OCI-M2 (cell line): ENCODE data around the gene ELN.

Experiments used
- DNase-seq: peaks from one replicate; lab custom pipeline; 2025; ENCODE audit not compliant: unreplicated experiment; lab: John Stamatoyannopoulos, UW

The ELN gene

GRCh38 chr7:74059681-74060588, 32.0 kb downstream of the ELN start:
- DNase-seq: no peak

- no peak for DNase-seq
Observed at GRCh38 chr7:74061840-74062539, 34.0 kb downstream of the ELN start.

DNA sequence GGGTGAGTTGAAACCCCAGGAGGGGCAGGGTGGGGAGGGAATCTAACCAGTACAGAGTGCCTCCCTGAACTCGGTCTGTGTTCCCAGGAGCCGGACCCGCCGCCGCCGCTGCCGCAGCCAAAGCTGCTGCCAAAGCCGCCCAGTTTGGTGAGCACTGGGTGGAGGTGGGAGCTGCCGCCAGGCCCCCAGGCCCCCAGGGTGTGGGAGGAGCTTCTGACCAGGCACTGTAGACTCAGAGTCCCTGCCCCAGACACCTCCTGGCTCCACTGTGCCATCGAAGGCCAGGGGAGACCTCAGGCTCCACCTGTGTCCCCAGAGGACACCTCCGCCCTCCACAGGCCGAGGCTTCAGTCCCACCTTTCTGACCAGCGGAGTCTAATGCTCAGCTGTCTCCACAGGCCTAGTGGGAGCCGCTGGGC, 35.3 kb downstream of the ELN start:
- no peak for DNase-seq

DNA sequence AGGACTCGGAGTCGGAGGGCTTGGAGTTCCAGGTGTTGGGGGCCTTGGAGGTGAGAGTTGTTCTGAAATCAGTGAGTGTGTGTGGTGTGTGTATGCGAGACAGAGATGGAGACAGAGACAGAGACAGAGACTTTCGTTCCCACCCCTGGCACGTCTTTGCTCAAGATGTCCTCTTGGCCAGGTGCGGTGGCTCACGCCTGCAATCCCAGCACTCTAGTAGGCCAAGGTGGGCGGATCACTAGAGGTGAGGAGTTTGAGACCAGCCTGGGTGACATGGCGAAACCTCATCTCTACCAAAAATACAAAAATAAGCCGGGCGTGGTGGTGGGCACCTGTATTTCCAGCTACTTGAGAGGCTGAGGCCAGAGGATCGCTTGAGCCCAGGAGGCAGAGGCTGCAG, 35.7 kb downstream of the ELN start:
- no peak for DNase-seq

- no peak for DNase-seq
Observed at GRCh38 chr7:74064696-74065095, 36.7 kb downstream of the ELN start.

DNA sequence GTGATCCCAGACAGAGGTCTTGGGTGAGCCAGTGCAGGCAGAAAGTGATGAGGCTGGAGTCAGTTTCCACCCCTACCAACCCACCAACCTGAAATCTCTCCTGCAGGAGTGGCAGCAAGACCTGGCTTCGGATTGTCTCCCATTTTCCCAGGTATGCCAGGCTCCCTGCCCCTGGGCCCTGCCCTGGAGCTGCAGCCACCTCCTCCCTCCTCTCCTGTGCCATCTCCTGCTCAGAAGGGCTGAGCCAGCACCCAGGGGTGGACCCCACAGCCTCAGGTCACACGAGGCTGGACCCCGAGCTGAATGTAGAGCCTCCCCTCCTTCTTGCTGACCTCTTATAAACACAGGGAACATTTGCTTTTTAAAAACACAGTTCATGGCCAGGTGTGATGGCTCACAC, 38.7 kb downstream of the ELN start:
- no peak for DNase-seq

GRCh38 chr7:74068378-74069085, 40.6 kb downstream of the ELN start:
- no peak for DNase-seq

GRCh38 chr7:74069086-74069541, 41.1 kb downstream of the ELN start:
- DNase-seq: no peak

- no peak for DNase-seq
Observed at GRCh38 chr7:74069790-74070618, 42.0 kb downstream of the ELN start.

- DNase-seq: no peak
Observed at GRCh38 chr7:74070619-74070921, 42.6 kb downstream of the ELN start.

DNA sequence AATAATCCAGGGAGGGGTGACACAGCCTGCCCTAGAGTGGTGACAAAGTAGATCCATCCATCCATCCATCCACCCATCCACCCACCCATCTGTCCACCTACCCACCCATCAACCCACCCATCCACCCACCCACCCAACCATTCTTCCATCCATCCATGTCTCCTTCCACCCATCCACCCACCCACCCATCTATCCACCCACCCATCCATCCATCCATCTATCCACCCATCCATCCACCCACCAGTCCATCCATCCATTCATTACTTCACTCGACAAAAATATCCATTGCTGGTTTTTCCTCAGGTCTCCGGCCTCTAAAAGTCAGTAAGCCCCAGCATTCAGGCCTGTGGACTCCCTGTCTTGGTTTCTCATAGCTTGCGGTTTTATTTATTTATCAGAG, 43.1 kb downstream of the ELN start:
- DNase-seq: no peak

- no peak for DNase-seq
Observed at GRCh38 chr7:74074770-74075169, 46.8 kb downstream of the ELN start.

- DNase-seq: no peak
Observed at GRCh38 chr7:74078461-74078860, 50.5 kb downstream of the ELN start.

GRCh38 chr7:74082770-74083116, 54.8 kb downstream of the ELN start:
- no peak for DNase-seq

GRCh38 chr7:74083117-74083876, 55.3 kb downstream of the ELN start, which contains the start of gene LIMK1:
Gene LIMK1, plus strand, starts transcription at chr7:74083804. Its CDS starts 187 bp downstream, at chr7:74083991.
- no peak for DNase-seq

GRCh38 chr7:74083928-74084721, 56.2 kb downstream of the ELN start:
- no peak for DNase-seq

- DNase-seq: no peak
Observed at GRCh38 chr7:74084722-74085578, 57.0 kb downstream of the ELN start.

DNA sequence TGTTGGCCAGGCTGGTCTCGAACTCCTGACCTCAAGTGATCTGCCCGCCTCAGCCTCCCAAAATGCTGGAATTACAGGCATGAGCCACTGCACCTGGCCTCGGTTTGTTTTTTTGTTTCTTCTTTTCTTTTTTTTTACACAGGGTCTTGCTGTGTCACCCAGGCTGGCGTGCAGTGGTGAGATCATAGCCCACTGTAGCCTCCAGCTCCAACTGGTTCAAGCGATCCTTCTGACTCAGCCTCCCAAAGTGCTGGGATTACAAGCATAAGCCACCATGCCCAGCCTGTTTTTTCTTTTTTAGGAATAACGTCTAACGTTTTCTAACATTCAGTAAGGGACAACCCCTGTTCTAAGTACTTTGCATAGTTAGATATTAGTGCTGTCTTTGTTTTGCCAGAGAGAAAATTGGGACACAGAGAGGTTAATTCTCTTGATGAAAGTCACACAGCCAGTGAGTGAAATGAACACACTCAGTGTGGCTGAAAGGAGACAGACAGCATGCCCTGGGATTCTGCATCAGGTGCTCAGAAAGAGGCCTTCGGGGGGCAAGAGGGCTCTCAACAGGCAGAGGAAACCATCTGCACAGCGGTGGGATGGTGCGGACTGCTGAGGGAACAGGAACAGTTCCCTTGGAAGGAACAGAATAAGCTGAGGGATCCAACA, 59.9 kb downstream of the ELN start:
- DNase-seq: no peak
